Left colon (tissue), 2 donors: ENCODE results near the gene IFI35. TPM values are rescaled to one million over a fixed set of nuclear protein-coding genes. Genes with fewer than 3 reads are reported as not detected.
A peak's percentile ranks its signal among the peaks of the same experiment; 100 is the strongest.
"Not testable (repeated sequence)": the region's sequence is repeated elsewhere in the genome, so short reads cannot be mapped to it uniquely, and the experiment has no call there.

Experiments
- ATAC-seq: fragments of 200-7000 bp; cut with Tn5 transposase; one replicate; pipeline ENCODE4 v1.9.1; 2020; ENCODE audit warnings: mild to moderate bottlenecking, moderate library complexity
- DNase-seq, 2 donors: peaks; one replicate each; pipeline ENCODE4 v3.0.0-alpha.2; 2020
- intact Hi-C, 2 donors: fragments of 100-400 bp; cut with DNase I in 1 of 2; cut with micrococcal nuclease in 1 of 2; formaldehyde crosslinking; loops; one replicate each; pipeline versions ENCODE4 v1.11.2 to v1.14.0; 2022; cut with DNase I, micrococcal nuclease
- long read RNA-seq: library from polyadenylated mRNA; unstranded; transcript quantifications from one replicate; pipeline ENCODE4 v2.0.0, GENCODE V29; 2021
- total RNA-seq, 2 donors: library from RNA; stranded (reverse); fragmentation: NEBNext Ultra II Directional; extraction: Animal tissue kit (Norgen Biotek cat#: 25700); gene quantifications; one replicate each; pipeline ENCODE4 v1.2.1, GENCODE V29; 2021
- donor health status: DM: no; HTN: no; CAD: no.
- donor health status: DM: yes; HTN: yes; CAD: no.

Gene IFI35
- 10 to 100 TPM; 33.6 to 51.6 TPM for total RNA-seq
- long read RNA-seq, transcript IFI35-203 (7 exons, 1,241 nt), result major isoform, 18 of 43 reads
- long read RNA-seq, transcript IFI35-204 (7 exons, 1,232 nt), result minor isoform, 15 of 43 reads
- long read RNA-seq, partial matches to known transcripts, result 7 of 43 reads
- long read RNA-seq, other reads (novel, unspliced or antisense), result 3 of 43 reads

DNA sequence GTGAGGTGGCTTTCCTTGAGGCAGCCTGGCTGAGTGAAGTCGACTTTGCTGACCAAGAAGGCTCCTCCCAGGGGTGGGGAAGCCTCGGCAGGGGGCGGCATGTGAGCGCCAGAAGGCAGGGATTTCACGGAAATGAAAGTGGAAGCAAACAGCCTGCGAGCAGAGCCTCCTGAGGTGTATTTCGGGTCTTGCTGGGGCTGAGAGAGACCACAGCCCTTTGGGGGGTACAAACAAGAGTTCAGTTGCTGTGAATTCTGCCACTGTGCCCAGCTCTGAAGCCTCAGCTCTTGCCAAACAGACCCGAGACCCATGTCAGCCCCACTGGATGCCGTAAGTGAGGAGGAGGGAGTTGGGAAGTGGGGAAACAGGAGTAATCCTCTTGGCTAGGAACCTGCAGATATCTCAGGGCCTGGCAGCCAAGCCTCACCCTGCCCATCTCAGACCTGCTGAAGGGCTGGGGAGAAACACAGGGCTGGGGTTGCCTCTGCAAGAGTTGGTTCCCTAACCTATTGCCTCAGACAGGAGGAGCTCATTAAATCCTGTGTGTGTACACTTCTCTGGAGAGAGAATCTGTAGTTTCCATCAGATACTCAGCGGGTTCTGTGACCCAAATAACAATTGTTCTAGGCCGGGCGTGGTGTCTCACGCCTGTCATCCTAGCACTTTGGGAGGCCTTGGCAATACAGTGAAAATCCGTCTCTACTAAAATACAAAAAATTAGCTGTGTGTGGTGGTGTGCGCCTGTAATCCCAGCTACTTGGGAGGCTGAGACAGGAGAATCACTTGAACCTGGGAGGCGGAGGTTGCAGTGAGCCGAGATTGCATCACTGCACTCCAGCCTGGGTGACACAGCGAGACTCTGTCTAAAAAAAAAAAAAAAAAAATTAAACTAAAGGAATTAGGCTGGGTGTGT lies at the start of gene IFI35:
Gene IFI35 (plus strand): TSS at position 146 of the 913 bp plus-strand sequence. CDS start 164 bp downstream, at position 310.
- intact Hi-C loops, result no loop called here
- ATAC-seq (peak; percentile 83), DNase-seq (peak; percentile 90 to 92)

DNA sequence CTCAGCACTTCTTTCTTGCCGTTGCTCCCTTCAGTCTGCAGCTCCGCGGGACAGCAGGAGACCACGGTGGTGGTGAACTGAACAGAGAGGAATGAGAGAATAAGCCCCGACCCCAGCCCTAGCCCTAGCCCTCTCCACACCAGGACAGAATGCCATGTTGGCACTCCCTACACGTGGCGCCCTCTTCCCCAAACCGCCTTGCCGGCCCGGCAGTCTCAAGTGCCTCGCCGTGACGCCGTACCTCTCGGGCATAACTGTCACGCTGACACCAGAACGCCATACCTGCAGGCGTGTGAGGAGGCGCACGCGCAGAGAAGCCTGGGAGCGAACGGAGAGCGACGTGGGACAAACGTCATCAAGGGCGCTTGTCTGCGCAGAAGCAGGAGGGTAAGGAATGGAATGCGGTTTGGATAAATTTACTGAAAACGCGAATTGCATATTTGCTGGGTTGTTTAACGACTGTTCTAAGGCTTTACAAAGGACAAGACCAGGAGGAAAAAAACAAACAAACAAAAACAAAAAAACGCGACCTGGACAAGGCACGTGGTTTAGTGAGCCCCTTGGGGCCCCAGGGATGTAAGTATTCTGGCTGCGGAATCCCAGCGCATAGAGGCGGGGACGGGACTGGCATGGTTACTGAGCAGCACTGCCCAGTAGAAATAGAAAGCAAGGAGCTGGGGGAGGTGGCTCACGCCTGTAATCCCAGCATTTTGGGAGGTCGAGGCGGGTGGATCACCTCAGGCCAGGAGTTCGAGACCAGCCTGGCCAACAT lies 42.2 kb upstream of the IFI35 start, which contains the start of gene AARSD1:
Gene AARSD1 (minus strand): TSS at position 294 of the 772 bp plus-strand sequence. CDS start 14 bp downstream, at position 280.
- peak; percentile 92 to 94 for DNase-seq
- intact Hi-C loops, result no loop called here
- ATAC-seq, result peak; percentile 99

DNA sequence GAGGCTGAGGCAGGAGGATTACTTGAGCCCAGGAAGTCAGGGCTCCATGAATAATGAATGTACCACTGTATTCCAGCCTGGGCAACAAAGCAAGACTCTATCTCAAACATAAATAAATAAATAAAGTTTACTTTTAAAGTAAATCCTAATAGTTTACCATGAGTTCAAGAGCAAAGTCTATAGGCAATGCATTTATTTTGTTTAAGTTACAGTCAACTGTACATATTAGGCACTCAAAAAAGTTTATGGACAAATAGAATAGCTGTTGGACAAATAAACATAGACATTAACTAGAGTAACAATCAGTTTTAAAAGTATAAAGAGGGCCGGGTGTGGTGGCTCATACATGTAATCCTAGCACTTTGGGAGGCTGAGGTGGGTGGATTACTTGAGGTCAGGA lies 38.7 kb upstream of the IFI35 start:
- DNase-seq (no peak), ATAC-seq (no peak)
- intact Hi-C loops, result no loop called here

DNA sequence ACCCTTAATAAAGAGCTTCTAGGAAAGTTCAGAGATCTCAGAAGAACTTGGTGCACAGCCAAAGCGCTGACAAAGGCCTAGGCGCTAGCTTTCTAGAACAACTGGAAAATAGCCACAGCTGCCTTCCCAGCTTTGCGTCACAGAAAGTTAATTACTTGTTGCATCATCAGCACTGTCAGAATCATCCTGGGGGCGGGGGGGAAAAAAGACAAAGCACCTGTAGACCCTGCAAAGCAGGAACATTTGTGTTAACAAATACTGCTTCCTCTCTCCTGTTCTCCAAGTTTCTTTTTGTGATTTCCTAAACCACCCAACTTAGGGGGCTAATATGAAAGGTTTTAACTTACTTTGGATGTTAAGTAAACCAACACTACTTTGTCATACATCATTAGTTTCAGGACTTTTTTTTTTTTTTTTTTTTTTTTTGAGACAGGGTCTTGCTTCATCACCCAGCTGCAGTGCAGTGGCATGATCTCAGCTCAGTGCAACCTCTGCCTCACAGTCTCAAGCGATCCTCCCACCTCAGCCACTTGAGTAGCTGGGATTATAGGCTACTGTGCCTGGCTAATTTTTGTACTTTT lies 37.5 kb upstream of the IFI35 start:
- ATAC-seq (no peak), DNase-seq (no peak)
- intact Hi-C loops, result no loop called here

DNA sequence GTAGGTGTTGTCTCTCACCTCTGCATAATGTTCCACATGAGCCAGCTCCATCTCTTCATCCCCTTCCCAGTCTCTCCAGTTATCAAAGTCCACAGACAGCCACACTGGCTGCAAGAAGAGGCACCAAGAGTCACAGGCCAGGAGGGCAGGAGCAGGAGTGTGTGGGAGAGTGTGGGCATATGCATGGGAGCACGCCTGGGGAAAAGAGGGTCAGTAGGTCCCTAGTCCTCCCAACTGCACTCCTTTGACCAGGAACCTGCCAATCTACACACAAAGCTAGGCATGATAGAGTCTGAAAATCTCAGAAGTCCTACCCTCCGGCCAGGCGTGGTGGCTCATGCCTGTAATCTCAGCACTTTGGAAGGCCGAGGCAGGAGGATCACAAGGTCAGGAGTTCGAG lies 35.0 kb upstream of the IFI35 start:
- no peak for ATAC-seq
- no peak for DNase-seq
- intact Hi-C loops, result no loop called here

DNA sequence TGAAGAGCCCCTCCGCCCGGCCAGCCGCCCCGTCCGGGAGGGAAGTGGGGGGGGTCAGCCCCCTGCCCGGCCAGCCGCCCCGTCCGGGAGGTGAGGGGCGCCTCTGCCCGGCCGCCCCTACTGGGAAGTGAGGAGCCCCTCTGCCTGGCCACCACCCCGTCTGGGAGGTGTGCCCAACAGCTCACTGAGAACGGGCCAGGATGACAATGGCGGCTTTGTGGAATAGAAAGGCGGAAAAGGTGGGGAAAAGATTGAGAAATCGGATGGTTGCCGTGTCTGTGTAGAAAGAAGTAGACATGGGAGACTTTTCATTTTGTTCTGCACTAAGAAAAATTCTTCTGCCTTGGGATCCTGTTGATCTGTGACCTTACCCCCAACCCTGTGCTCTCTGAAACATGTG lies 33.3 kb upstream of the IFI35 start:
- not testable (repeated sequence) for ATAC-seq, DNase-seq

DNA sequence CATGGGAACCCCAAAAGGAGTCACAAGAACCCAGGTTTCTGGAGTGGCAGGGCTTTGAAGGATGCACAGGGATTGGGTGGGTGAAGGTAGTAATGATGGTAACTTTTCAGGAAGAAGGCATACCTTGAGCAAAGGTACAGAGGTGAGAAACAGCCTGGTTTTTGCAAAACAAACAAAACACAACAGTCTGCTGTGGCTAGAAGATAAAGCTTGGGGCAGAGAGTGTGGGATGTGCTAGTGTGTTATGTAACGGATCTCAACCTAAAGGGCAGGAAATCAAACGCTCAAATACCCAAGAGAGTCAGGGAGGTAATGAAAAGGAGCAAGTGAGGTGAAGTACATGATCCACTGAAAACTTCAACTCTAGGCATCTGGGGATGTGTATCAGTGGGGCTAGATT lies 31.3 kb upstream of the IFI35 start:
- DNase-seq (no peak), ATAC-seq (no peak)
- intact Hi-C loops, result no loop called here

More for the DNA sequence above, 33.3 kb upstream of the IFI35 start:
- intact Hi-C loops, result not testable (repeated sequence)

DNA sequence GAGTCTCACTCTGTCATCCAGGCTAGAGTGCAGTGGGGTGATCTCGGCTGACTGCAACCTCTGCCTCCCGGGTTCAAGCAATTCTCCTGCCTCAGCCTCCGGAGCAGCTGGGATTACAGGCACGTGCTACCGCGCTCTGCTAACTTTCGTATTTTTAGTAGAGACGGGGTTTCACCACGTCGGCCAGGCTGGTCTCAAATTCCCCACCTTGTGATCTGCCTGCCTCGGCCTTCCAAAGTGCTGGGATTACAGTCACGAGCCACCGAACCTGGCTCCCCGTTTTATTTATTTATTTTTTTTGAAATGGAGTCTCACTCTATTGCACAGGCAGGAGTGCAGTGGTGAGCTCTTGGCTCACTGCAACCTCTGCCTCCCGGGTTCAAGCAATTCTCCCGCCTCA lies 30.9 kb upstream of the IFI35 start:
- ATAC-seq, DNase-seq, intact Hi-C loops: not testable (repeated sequence)

DNA sequence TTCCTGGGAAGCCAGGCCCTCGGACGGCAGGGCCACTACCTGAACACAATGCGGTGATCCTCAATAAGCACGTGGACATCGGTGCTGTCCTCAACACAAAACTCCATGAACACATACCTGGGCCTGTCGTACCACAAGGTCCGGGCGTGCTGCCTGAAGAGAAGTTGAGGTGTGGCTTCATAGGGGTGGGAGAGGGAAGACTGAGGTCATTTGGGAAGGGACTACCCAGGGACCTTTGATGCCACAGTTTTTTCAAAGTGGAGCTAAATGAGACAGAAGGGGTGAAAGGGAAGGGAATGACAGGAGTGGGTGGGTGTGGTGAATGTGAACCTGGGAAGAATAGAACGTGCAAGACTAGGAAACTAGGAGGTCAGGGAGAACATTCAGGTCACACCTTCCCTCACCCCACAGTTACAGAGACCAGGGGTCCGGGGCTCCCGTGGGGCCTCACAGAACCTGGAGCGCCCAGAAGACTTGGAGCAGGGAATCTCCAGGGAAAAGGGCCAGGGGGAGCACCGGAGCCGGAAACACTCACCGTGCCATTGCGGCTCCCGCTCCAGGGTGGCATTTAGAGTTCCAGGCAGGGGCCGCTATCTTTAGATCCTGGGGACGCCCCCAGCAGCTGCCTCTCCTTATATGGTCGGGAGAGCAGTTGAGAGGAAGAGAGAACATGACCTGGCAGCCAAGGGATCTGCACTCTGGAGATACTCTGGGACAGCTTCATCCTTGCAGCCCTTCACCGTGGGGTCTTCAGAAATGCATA lies 26.9 kb upstream of the IFI35 start, which contains the start of gene PTGES3L:
Gene PTGES3L (minus strand): TSS at position 570 of the 763 bp plus-strand sequence. CDS start 27 bp downstream, at position 543.
- intact Hi-C loops, result no loop called here
- ATAC-seq, result peak; percentile 44

DNA sequence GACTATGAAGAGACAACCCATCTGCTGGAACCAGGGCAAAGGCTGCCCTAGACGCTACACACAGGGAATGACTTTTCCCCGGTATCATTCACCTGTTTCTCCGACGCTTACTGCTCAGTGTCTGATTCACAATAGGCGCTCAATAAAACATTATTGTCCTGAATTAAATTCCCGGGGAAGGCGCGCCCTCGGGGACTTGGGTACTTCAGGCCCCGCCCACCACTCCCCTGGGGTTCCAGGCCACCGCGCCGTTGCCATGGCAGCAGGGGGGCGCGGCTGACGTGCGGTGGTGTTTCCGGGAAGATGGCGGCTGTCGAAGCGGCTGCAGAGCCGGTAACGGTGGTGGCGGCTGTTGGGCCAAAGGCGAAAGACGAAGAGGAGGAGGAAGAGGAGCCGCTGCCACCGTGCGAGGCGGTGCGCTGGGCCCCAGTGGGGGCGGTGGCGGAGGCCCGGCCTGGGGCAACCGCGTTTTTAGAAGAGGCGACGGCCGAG lies 26.3 kb upstream of the IFI35 start, which contains the start of gene RUNDC1:
Gene RUNDC1 (plus strand): TSS at position 292 of the 492 bp plus-strand sequence. CDS start 12 bp downstream, at position 304.
- ATAC-seq, result peak; percentile 86
- intact Hi-C loops, result no loop called here
- DNase-seq, result peak; percentile 97 to 99

More for the DNA sequence above, 26.9 kb upstream of the IFI35 start, which contains the start of gene PTGES3L:
- DNase-seq, result peak; percentile 66 to 80

DNA sequence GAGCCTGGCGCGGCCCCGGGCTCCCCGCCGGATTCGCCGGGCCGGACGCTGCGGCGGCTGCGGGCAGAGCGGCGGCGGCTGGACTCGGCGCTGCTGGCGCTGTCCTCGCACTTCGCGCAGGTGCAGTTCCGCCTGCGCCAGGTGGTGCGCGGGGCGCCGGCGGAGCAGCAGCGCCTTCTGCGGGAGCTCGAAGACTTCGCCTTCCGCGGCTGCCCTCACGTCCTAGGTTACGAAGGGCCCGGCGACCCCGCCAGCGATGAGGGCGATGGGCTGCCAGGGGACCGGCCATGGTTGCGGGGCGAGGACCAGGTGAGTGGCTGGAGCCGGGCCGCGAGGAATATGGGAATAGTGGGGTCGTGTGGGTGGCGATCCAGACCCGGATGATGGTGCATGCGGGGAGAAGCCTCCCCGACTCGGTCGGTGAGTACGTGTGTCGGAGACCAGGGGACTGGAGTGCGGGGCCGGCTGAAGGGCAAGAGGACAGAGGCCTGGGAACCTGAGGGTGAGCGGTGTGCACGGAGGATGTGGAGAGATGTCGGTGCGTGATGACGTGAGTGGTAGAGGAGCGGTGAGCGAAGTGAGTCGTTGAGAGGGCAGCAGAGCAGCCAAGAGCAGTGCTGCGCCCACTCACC lies 25.7 kb upstream of the IFI35 start:
- ATAC-seq, result peak; percentile 63
- intact Hi-C loops, result no loop called here

DNA sequence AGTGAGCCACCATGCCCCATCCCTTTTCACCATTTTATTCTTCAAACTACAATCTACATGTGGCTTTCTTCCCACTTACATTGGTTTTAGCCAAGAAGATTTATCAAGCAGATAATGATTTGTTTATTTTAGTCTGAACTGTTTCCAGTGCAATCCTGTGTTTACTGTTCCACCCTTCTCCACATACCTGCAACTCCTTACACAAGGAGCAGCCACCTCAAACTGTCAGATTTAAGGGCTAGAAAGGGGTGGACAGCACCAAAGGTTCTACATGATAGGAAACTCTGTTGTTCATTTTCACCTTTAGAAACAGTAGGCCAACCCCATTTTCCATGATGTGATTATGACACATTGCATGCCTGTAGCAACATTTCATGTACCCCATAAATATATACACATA lies 24.3 kb upstream of the IFI35 start:
- intact Hi-C loops, result no loop called here
- DNase-seq (no peak), ATAC-seq (no peak)

More for the DNA sequence above, 25.7 kb upstream of the IFI35 start:
- DNase-seq, result peak; percentile 73 to 74

DNA sequence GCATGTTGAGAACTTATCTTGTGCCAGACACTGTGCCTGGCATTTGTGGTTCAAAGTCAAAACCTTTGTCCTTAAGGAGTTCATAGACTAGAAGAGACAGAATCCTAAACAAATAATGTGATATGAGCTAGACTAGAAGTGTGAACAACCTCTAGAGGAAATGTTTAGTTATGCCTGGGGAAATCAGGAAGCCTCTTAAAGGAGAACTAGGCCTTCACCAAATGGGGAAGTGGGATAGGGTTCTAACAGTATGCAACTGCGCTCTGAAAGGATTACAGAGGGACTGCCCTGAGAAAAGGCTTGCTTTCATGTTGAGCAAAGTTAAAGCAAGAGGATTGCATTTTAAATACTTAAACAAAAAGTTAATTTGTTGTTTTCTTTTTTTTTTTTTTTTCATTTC lies 21.4 kb upstream of the IFI35 start:
- ATAC-seq (no peak), DNase-seq (no peak)
- intact Hi-C loops, result no loop called here

DNA sequence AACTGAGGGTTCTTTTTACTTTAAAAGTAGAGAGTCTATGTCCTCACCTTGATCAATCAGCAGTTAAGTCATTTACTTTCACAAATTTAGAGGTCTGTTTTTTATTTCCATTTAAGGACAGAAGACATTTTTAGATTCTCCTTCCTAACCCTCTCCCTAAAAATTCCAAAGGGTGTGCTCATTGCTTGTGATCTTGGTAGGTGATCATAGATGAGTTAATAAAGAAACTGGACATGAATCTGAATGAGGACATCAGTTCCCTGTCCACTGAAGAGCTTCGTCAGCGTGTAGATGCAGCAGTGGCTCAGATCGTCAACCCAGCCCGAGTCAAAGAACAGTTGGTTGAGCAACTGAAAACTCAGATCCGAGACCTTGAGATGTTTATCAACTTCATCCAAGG lies 17.4 kb upstream of the IFI35 start:
- DNase-seq, result no peak
- intact Hi-C loops, result no loop called here

DNA sequence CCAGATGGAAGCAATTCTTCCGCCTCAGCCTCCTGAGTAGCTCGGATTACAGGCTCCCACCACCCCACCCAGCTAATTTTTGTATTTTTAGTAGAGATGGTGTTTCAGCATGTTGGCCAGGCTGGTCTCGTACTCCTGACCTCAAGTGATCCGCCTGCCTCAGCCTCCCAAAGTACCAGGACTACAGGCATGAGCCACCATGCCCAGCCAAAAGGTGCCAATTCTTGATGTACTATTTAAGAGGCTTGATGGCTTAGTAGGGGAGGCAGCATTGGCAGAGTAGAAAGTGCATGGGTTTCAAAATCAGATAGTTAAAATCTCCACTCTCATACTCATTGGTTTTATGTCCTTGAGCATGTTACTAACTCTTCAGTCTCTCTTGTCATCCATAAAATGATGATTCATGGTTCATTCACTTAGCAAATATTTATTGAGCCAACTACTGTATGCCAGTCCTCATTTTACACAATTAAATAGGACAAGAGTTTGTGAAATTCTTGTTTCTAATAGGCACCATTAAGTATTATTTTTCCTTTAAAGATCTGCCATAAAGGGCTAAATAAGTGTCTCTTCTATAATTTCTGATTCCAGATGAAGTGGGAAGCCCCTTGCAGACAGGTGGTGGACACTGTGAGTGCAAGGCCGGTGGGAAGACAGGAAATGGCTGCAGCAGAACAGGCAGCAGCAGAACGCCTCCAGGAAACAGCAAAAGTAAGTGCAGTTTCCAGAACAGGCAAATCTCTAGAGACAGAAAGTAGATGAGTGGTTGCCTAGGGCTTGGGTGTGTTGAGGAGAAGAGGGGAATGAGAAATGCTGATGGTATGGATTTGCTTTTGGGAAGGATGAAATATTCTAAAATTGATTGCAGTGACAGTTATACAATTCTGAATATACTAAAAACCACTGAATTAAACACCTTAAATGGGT lies 16.6 kb upstream of the IFI35 start:
- intact Hi-C loops, result no loop called here
- ATAC-seq (no peak), DNase-seq (no peak)

More for the DNA sequence above, 17.4 kb upstream of the IFI35 start:
- no peak for ATAC-seq

DNA sequence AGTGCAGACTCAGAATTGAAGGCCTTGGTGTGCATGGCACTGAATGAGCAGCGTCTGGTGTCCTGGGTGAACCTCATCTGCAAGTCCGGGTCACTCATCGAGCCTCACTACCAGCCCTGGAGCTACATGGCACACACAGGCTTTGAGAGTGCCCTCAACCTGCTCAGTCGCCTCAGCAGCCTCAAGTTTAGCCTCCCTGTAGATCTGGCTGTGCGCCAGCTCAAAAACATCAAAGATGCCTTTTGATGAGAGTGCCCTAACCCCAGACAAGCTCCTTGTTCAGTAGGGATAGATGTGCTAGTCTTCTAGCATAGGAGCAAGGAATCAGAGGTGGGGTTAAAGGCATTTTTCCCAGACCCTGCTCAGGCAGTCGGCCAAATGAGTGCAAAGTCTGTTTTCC lies 15.1 kb upstream of the IFI35 start:
- ATAC-seq (no peak), DNase-seq (no peak)
- intact Hi-C loops, result no loop called here
